Measurements from ENCODE around the gene UTP25.

DNA sequence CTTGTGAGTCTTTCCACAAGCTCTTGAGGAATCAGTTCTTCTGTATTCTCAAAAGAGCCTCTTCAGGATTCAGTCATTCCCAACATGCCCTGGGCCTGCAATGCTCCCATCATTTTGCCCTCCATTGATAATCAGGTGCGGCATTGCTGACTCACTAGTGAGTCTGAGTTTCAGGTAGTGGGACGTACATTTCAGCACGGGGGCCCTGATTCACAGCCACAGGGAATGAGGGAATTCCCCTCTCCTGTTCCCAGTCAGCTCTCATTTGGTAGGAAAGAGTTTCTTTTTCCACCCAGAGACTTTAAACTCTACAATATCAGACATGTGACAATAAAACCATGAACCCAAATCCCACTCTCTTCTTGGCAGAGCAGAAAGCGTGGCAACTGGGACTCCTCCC is 18.2 kb upstream of the UTP25 start:
- no peak for TF ChIP-seq POLR2A (IDR thresholded peaks at IDR 0.05)
- TF ChIP-seq, protein P1, sequence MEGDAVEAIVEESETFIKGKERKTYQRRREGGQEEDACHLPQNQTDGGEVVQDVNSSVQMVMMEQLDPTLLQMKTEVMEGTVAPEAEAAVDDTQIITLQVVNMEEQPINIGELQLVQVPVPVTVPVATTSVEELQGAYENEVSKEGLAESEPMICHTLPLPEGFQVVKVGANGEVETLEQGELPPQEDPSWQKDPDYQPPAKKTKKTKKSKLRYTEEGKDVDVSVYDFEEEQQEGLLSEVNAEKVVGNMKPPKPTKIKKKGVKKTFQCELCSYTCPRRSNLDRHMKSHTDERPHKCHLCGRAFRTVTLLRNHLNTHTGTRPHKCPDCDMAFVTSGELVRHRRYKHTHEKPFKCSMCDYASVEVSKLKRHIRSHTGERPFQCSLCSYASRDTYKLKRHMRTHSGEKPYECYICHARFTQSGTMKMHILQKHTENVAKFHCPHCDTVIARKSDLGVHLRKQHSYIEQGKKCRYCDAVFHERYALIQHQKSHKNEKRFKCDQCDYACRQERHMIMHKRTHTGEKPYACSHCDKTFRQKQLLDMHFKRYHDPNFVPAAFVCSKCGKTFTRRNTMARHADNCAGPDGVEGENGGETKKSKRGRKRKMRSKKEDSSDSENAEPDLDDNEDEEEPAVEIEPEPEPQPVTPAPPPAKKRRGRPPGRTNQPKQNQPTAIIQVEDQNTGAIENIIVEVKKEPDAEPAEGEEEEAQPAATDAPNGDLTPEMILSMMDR (IDR thresholded peaks at IDR 0.05), result no peak
